Measurements from ENCODE around the gene CCNE1.

GRCh38 chr19:29804493-29804892 is 7.3 kb upstream of the CCNE1 start:
- TF ChIP-seq CTCF (optimal IDR thresholded peaks at IDR 0.05 in 1 of 3, IDR thresholded peaks at IDR 0.05 in 1 of 3, conservative IDR thresholded peaks at IDR 0.05 in 1 of 3; ENCODE audit: extremely low read depth in 1 of 3, insufficient read depth in 2 of 3, low read length in 3 of 3) (no peak), EZH2 (IDR thresholded peaks at IDR 0.05; ENCODE audit: low read length) (no peak)

All from keratinocyte (primary cell).